Trophoblast cell (in vitro differentiated cells and primary cell): Measurements from ENCODE around the gene RNF207.

Source experiments
- DNase-seq, 2 donors: peaks; one replicate each; pipeline ENCODE4 v3.0.0-alpha.2; 2016
- H2AFZ ChIP-seq: 2 replicates; pipeline ENCODE4 v1.6.1; 2013; ENCODE audit warnings: low read length, moderate library complexity, mild to moderate bottlenecking; ENCODE audit not compliant: insufficient read depth, poor library complexity
- H2AK5ac ChIP-seq: 2 replicates; pipeline ENCODE4 v1.6.1; 2013; ENCODE audit warnings: mild to moderate bottlenecking, low read length
- H2BK120ac ChIP-seq: 2 replicates; pipeline ENCODE4 v1.6.1; 2013; ENCODE audit warnings: low read length, mild to moderate bottlenecking, moderate library complexity; ENCODE audit not compliant: insufficient read depth, poor library complexity
- H2BK12ac ChIP-seq: 2 replicates; pipeline ENCODE4 v1.6.1; 2013; ENCODE audit warnings: mild to moderate bottlenecking, low read length, moderate library complexity
- H2BK5ac ChIP-seq: 2 replicates; pipeline ENCODE4 v1.6.1; 2013; ENCODE audit warnings: low read length, low read depth, moderate library complexity, mild to moderate bottlenecking; ENCODE audit not compliant: poor library complexity
- H3K14ac ChIP-seq: 2 replicates; pipeline ENCODE4 v1.6.1; 2013; ENCODE audit warnings: mild to moderate bottlenecking, low read length
- H3K18ac ChIP-seq: 2 replicates; pipeline ENCODE4 v1.6.1; 2013; ENCODE audit warnings: mild to moderate bottlenecking, low read length
- H3K23ac ChIP-seq: 2 replicates; pipeline ENCODE4 v1.6.1; 2013; ENCODE audit warnings: low read length
- H3K27ac ChIP-seq: 2 replicates; pipeline ENCODE4 v1.5.1; 2013; ENCODE audit warnings: low read depth, mild to moderate bottlenecking, inconsistent platforms, low read length, moderate library complexity
- H3K27me3 ChIP-seq: 2 replicates; pipeline ENCODE4 v1.6.1; 2013; ENCODE audit warnings: inconsistent platforms, mild to moderate bottlenecking, low read length, moderate library complexity; ENCODE audit not compliant: insufficient read depth
- H3K36me3 ChIP-seq, 2 experiments: 1 replicate in 1 of 2; 2 replicates in 1 of 2; pipeline ENCODE4 v1.6.1; 2013; ENCODE audit warnings: low read length in 2 of 2, mild to moderate bottlenecking in 2 of 2, moderate library complexity in 1 of 2; ENCODE audit not compliant: insufficient read depth in 2 of 2, control insufficient read depth in 1 of 2
- H3K4ac ChIP-seq: 2 replicates; pipeline ENCODE4 v1.6.1; 2013; ENCODE audit warnings: low read depth, mild to moderate bottlenecking, low read length, moderate library complexity
- H3K4me1 ChIP-seq, 2 experiments: 1 replicate in 1 of 2; 2 replicates in 1 of 2; pipeline ENCODE4 v1.6.1; 2013; ENCODE audit warnings: low read length in 2 of 2, mild to moderate bottlenecking in 2 of 2, moderate library complexity in 1 of 2; ENCODE audit not compliant: insufficient read depth in 2 of 2, control insufficient read depth in 1 of 2
- H3K4me2 ChIP-seq: 2 replicates; pipeline ENCODE4 v1.6.1; 2013; ENCODE audit warnings: inconsistent platforms, mild to moderate bottlenecking, low read length, moderate library complexity
- H3K4me3 ChIP-seq: 2 replicates; pipeline ENCODE4 v1.5.1; 2013; ENCODE audit warnings: mild to moderate bottlenecking, low read depth, low read length, inconsistent platforms
- H3K79me1 ChIP-seq: one replicate; pipeline ENCODE4 v1.6.1; 2013; ENCODE audit warnings: low read length
- H3K79me2 ChIP-seq: 2 replicates; pipeline ENCODE4 v1.6.1; 2013; ENCODE audit warnings: low read length, mild to moderate bottlenecking; ENCODE audit not compliant: control insufficient read depth, insufficient read depth, poor library complexity
- H3K9ac ChIP-seq: 2 replicates; pipeline ENCODE4 v1.6.1; 2013; ENCODE audit warnings: mild to moderate bottlenecking, low read length
- H3K9me3 ChIP-seq: 2 replicates; pipeline ENCODE4 v1.6.1; 2013; ENCODE audit warnings: low read depth, mild to moderate bottlenecking, control low read depth, inconsistent platforms, low read length; ENCODE audit not compliant: insufficient read depth
- H4K12ac ChIP-seq: 2 replicates; pipeline ENCODE4 v1.6.1; 2013; ENCODE audit warnings: low read depth, mild to moderate bottlenecking, low read length, moderate library complexity
- H4K8ac ChIP-seq: 2 replicates; pipeline ENCODE4 v1.6.1; 2013; ENCODE audit warnings: low read depth, mild to moderate bottlenecking, low read length, moderate library complexity
- H4K91ac ChIP-seq: one replicate; pipeline ENCODE4 v1.6.1; 2013; ENCODE audit warnings: low read depth, mild to moderate bottlenecking, low read length, moderate library complexity
- WGBS: extraction: QIAGEN DNeasy Blood & Tissue Kit; methylation state at CpG from one replicate; pipeline ENCODE4 v1.1.7; 2013; ENCODE audit warnings: missing lambda C conversion rate; ENCODE audit not compliant: insufficient read length, insufficient coverage; ENCODE audit errors: extremely low coverage; 5-methylcytosine and 5-hydroxymethylcytosine counted together

The RNF207 gene

GRCh38 chr1:6267686-6268322 is 61.9 kb downstream of the RNF207 start:
- Histone ChIP-seq H3K4ac (no peak overlapping the region), H3K23ac (no peak overlapping the region), H3K9me3 (peaks cover 2% of the 10 kb centered on the region), H3K9ac (no peak overlapping the region), H2AK5ac (no peak overlapping the region), H3K79me2 (no peaks in the 10 kb centered on the region), H3K18ac (no peak overlapping the region), H3K4me3 (no peak overlapping the region), H2BK5ac (no peak overlapping the region), H4K91ac (no peak overlapping the region), H4K12ac (no peak overlapping the region), H2BK120ac (no peak overlapping the region), H3K27ac (no peak overlapping the region), H3K14ac (no peak overlapping the region), H3K27me3 (no peaks in the 10 kb centered on the region), H3K79me1 (no peaks in the 10 kb centered on the region), H4K8ac (no peak overlapping the region), H2AFZ (no peak overlapping the region), H2BK12ac (no peak overlapping the region), H3K4me1 (no peaks in the 10 kb centered on the region), H3K4me2 (no peak overlapping the region), H3K36me3 (no peaks in the 10 kb centered on the region)
- no CpG with 5 or more reads among the region's 12 CpGs for WGBS
- DNase-seq = no peak

GRCh38 chr1:6268415-6268814 is 62.5 kb downstream of the RNF207 start:
- H3K9ac ChIP-seq = no peak overlapping the region
- no peak overlapping the region for H4K12ac ChIP-seq
- no peak overlapping the region for H2BK120ac ChIP-seq
- no peak overlapping the region for H3K4ac ChIP-seq
- no peak overlapping the region for H3K4me3 ChIP-seq
- H2BK12ac ChIP-seq = no peak overlapping the region
- peaks cover 2% of the 10 kb centered on the region for H3K9me3 ChIP-seq
- no peak overlapping the region for H3K27ac ChIP-seq
- no CpG with 5 or more reads among the region's 21 CpGs for WGBS
- H4K8ac ChIP-seq = no peak overlapping the region
- no peak overlapping the region for H2AFZ ChIP-seq
- no peaks in the 10 kb centered on the region for H3K4me1 ChIP-seq
- no peaks in the 10 kb centered on the region for H3K79me2 ChIP-seq
- H3K79me1 ChIP-seq = no peaks in the 10 kb centered on the region
- no peak overlapping the region for H3K23ac ChIP-seq
- no peaks in the 10 kb centered on the region for H3K36me3 ChIP-seq
- no peak for DNase-seq
- H3K4me2 ChIP-seq = no peak overlapping the region
- H4K91ac ChIP-seq = no peak overlapping the region
- H2AK5ac ChIP-seq = no peak overlapping the region
- H3K27me3 ChIP-seq = no peaks in the 10 kb centered on the region
- no peak overlapping the region for H2BK5ac ChIP-seq
- H3K14ac ChIP-seq = no peak overlapping the region
- H3K18ac ChIP-seq = no peak overlapping the region

GRCh38 chr1:6269296-6269695 is 63.4 kb downstream of the RNF207 start:
- no peaks in the 10 kb centered on the region for H3K79me2 ChIP-seq
- H3K4me3 ChIP-seq = no peak overlapping the region
- no peak overlapping the region for H2AK5ac ChIP-seq
- H2BK120ac ChIP-seq = no peak overlapping the region
- peaks cover 2% of the 10 kb centered on the region for H3K9me3 ChIP-seq
- no peak overlapping the region for H3K27ac ChIP-seq
- H3K79me1 ChIP-seq = no peaks in the 10 kb centered on the region
- H4K8ac ChIP-seq = no peak overlapping the region
- peaks cover 0 to under 1% of the 10 kb centered on the region in 2 experiments for H3K36me3 ChIP-seq
- H2BK12ac ChIP-seq = no peak overlapping the region
- no peak overlapping the region for H3K4me2 ChIP-seq
- no CpG with 5 or more reads among the region's 14 CpGs for WGBS
- H2BK5ac ChIP-seq = no peak overlapping the region
- H3K9ac ChIP-seq = no peak overlapping the region
- H4K12ac ChIP-seq = no peak overlapping the region
- no peak overlapping the region for H3K18ac ChIP-seq
- no peak overlapping the region for H2AFZ ChIP-seq
- no peak overlapping the region for H3K23ac ChIP-seq
- H3K4ac ChIP-seq = no peak overlapping the region
- H4K91ac ChIP-seq = no peak overlapping the region
- no peaks in the 10 kb centered on the region for H3K4me1 ChIP-seq
- no peaks in the 10 kb centered on the region for H3K27me3 ChIP-seq
- DNase-seq = no peak
- H3K14ac ChIP-seq = no peak overlapping the region

- Histone ChIP-seq H4K8ac (no peak overlapping the region), H2BK12ac (no peak overlapping the region), H3K9me3 (peaks cover 2% of the 10 kb centered on the region), H3K4ac (no peak overlapping the region), H4K12ac (no peak overlapping the region), H3K9ac (no peak overlapping the region), H2AFZ (no peak overlapping the region), H3K4me2 (no peak overlapping the region), H2BK120ac (no peak overlapping the region), H3K27ac (no peak overlapping the region), H3K79me2 (no peaks in the 10 kb centered on the region), H3K36me3 (peaks cover 0 to 2% of the 10 kb centered on the region in 2 experiments), H3K18ac (no peak overlapping the region), H3K27me3 (no peaks in the 10 kb centered on the region), H3K4me1 (no peaks in the 10 kb centered on the region), H3K23ac (no peak overlapping the region), H2BK5ac (no peak overlapping the region), H4K91ac (no peak overlapping the region), H3K4me3 (no peak overlapping the region), H2AK5ac (no peak overlapping the region), H3K14ac (no peak overlapping the region), H3K79me1 (no peaks in the 10 kb centered on the region)
- no peak for DNase-seq
- no CpG with 5 or more reads among the region's 22 CpGs for WGBS
Observed at GRCh38 chr1:6269720-6270400, 63.9 kb downstream of the RNF207 start.
